GM10266 (cell line): ENCODE results near the gene TBC1D9B.

ENCODE experiments used
- DNase-seq: peaks from one replicate; pipeline ENCODE4 v3.0.0; 2012; ENCODE audit errors: extremely low spot score
- CTCF ChIP-seq: IDR thresholded peaks from 2 replicates; pipeline ENCODE4 v1.5.1; 2012; ENCODE audit warnings: mild to moderate bottlenecking, low read depth; ENCODE audit not compliant: control insufficient read depth, insufficient read depth; ENCODE audit errors: missing control alignments

Gene TBC1D9B

GRCh38 chr5:179822059-179822432 lies 85.7 kb downstream of the TBC1D9B start:
- no peak for TF ChIP-seq CTCF
- no peak for DNase-seq

- peak; percentile 95 for DNase-seq
- TF ChIP-seq CTCF = no peak
Measured at GRCh38 chr5:179821298-179822058, 86.2 kb downstream of the TBC1D9B start.

- peak; percentile 0 for TF ChIP-seq CTCF
- DNase-seq = peak; percentile 94
Measured at GRCh38 chr5:179820483-179821297, 87.0 kb downstream of the TBC1D9B start, which contains the start of gene SQSTM1. Gene SQSTM1 (plus strand): TSS chr5:179820905. CDS start chr5:179820937, 32 bp downstream.

GRCh38 chr5:179820127-179820482 lies 87.6 kb downstream of the TBC1D9B start:
- no peak for TF ChIP-seq CTCF
- DNase-seq = no peak

- peak; percentile 73 for DNase-seq
- TF ChIP-seq CTCF = no peak
Measured at GRCh38 chr5:179819296-179820126, 88.2 kb downstream of the TBC1D9B start.

- no peak for TF ChIP-seq CTCF
- DNase-seq = peak; percentile 98
Measured at GRCh38 chr5:179818746-179819295, 88.9 kb downstream of the TBC1D9B start.
